Retinal pigment epithelial cell (primary cell): ENCODE measurements around the gene PLAAT2.

Experiments used
- DNase-seq: peaks from one replicate; pipeline ENCODE4 v3.0.0-alpha.2; 2010; ENCODE audit warnings: low read depth
- H3K4me3 ChIP-seq: 2 replicates; pipeline ENCODE4 v1.5.1; 2011; ENCODE audit warnings: mild to moderate bottlenecking, low read length, control low read depth, moderate library complexity
- TF ChIP-seq, protein P1 (sequence below): conservative IDR thresholded peaks from 2 replicates; pipeline ENCODE4 v1.5.1; 2011; ENCODE audit warnings: low read depth, low read length, control low read depth, inconsistent platforms

Gene PLAAT2

DNA sequence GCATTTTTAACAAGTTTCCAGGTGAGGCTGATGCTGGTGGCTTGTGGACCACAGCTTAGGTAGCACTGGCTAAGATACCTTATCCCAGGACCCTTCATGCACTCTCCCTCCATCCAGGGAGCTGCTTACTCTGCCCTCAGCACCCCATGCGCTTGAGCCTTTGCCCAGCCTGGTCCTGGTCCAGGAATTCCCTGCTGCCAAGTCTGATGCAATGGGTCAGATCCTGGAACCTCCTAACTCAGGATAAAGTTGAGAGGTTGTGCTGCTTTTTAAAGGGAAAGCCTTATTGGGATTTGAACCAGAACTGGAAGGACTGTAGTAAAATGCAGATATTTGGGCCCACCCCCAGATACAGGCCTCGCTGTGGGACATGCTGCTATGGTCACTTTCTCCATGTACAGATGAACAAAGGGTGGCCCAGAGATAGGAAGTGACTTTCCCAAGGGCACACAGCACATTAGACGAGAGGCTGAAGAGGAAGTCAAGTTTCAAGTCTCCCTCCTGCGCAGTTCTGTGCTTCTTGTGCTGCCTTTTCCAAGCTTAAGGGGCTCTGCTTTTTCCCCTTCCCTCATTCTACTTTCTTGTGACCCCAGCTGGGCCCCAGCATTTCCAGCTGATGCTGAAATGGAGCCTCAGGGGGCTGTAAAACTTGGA, 58.1 kb downstream of the PLAAT2 start:
- H3K4me3 ChIP-seq: no peak overlapping the region
- no peak for DNase-seq
- TF ChIP-seq, protein P1, sequence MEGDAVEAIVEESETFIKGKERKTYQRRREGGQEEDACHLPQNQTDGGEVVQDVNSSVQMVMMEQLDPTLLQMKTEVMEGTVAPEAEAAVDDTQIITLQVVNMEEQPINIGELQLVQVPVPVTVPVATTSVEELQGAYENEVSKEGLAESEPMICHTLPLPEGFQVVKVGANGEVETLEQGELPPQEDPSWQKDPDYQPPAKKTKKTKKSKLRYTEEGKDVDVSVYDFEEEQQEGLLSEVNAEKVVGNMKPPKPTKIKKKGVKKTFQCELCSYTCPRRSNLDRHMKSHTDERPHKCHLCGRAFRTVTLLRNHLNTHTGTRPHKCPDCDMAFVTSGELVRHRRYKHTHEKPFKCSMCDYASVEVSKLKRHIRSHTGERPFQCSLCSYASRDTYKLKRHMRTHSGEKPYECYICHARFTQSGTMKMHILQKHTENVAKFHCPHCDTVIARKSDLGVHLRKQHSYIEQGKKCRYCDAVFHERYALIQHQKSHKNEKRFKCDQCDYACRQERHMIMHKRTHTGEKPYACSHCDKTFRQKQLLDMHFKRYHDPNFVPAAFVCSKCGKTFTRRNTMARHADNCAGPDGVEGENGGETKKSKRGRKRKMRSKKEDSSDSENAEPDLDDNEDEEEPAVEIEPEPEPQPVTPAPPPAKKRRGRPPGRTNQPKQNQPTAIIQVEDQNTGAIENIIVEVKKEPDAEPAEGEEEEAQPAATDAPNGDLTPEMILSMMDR: no peak

DNA sequence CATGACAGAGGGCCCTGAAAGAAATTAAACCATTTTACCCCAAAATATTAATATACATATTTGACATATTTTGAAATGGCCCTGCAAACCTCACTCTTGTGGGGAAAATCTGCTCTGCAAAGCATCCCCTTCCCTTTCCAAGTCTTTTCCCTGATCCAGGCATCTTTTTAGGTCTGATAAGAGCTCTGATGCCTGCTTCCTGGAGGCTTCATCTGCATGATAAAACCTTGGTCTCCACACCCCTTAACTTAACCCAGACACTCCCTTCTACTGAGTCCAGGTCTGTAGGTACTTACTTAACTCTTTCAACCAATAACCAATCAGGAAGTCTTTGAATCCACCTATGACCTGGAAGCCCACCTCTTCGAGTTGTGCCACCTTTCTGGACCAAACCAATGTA, 59.1 kb downstream of the PLAAT2 start:
- no peak for DNase-seq
- no peak overlapping the region for H3K4me3 ChIP-seq
- TF ChIP-seq, protein P1: no peak

DNA sequence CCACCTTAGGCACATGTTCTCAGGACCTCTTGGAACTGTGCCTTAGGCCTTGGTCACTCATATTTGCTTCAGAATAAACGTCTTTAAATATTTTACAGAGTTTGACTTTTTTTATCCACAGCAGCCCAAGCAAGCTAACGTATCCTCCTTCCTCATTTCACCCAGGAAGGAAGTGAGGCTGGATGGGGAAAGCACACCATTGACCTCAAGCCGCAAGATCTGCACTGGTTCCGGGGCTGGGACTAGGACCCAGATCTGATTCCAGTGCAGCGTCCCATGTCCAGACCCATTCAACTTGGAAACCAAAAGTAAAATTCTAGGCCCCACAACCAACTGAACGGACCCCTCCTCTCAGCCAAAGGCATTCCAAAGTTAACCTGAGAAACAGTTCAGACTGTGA, 59.7 kb downstream of the PLAAT2 start:
- no peak for DNase-seq
- TF ChIP-seq, protein P1: no peak
- no peak overlapping the region for H3K4me3 ChIP-seq
